ENCODE data around the gene ADD3. TPM values are rescaled to one million over a fixed set of nuclear protein-coding genes. Genes with fewer than 3 reads are reported as not detected.

ADD3 gene
- total and polyA plus RNA-seq, 10 of the 15 experiments (the other 5 are each of a cell fraction or from before 2014, with no cell fraction given): 27.3 to 129 (median 67.8) TPM

- TF ChIP-seq ATF7 (IDR thresholded peaks at IDR 0.05; ENCODE audit: low read depth) (no peak), SREBF2 (IDR thresholded peaks at IDR 0.05; ENCODE audit: low read length) (no peak), POLR2A (IDR thresholded peaks at IDR 0.05; ENCODE audit: low read depth, low read length) (no peak), E2F8 (IDR thresholded peaks at IDR 0.05; ENCODE audit: low read depth, partially characterized antibody) (no peak), ZNF622 (IDR thresholded peaks at IDR 0.05) (no peak), RCOR1 (conservative IDR thresholded peaks at IDR 0.05; ENCODE audit: low read depth, low read length) (no peak), ZBTB33 (IDR thresholded peaks at IDR 0.05) (no peak), NBN (IDR thresholded peaks at IDR 0.05) (0 out of 2 replicates have a peak, but pooled peaks have one; percentile 52), ZBTB4 (CRISPR knock-in tag; IDR thresholded peaks at IDR 0.05) (no peak), ZNF592 (IDR thresholded peaks at IDR 0.05) (no peak), CEBPB (IDR thresholded peaks at IDR 0.05; ENCODE audit: borderline replicate concordance in 1 of 2, low read depth in 2 of 2, low read length in 2 of 2) (peak in 1 of 2 experiments; percentile 36; a peak in 1 of 4 replicates), ZBED1 (IDR thresholded peaks at IDR 0.05; ENCODE audit: borderline replicate concordance) (0 out of 2 replicates have a peak, but pooled peaks have one; percentile 40)
- TF ChIP-seq, protein P1, sequence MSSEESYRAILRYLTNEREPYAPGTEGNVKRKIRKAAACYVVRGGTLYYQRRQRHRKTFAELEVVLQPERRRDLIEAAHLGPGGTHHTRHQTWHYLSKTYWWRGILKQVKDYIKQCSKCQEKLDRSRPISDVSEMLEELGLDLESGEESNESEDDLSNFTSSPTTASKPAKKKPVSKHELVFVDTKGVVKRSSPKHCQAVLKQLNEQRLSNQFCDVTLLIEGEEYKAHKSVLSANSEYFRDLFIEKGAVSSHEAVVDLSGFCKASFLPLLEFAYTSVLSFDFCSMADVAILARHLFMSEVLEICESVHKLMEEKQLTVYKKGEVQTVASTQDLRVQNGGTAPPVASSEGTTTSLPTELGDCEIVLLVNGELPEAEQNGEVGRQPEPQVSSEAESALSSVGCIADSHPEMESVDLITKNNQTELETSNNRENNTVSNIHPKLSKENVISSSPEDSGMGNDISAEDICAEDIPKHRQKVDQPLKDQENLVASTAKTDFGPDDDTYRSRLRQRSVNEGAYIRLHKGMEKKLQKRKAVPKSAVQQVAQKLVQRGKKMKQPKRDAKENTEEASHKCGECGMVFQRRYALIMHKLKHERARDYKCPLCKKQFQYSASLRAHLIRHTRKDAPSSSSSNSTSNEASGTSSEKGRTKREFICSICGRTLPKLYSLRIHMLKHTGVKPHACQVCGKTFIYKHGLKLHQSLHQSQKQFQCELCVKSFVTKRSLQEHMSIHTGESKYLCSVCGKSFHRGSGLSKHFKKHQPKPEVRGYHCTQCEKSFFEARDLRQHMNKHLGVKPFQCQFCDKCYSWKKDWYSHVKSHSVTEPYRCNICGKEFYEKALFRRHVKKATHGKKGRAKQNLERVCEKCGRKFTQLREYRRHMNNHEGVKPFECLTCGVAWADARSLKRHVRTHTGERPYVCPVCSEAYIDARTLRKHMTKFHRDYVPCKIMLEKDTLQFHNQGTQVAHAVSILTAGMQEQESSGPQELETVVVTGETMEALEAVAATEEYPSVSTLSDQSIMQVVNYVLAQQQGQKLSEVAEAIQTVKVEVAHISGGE (CRISPR knock-in tag; IDR thresholded peaks at IDR 0.05): no peak
These were observed 60.4 kb downstream of the ADD3 start (continued) for GRCh38 chr10:110067960-110068770.

Measured in GM12878 (cell line).